Activated CD4-positive, alpha-beta T cell treated with anti-CD3 and anti-CD28 coated beads, Interleukin-2, amount 50 U/mL, for 24 hours (primary cell): ENCODE results near the gene MTUS2.

Source experiments
- DNase-seq, 2 donors: peaks; one replicate each; pipeline ENCODE4 v3.0.0-alpha.2; 2020; ENCODE audit warnings: low read depth in 1 of 2, low spot score in 1 of 2

Gene MTUS2

GRCh38 chr13:29537736-29538651 lies 717.9 kb downstream of the MTUS2 start:
- no peak for DNase-seq

- DNase-seq = no peak
Measured at GRCh38 chr13:29538652-29539040, 718.5 kb downstream of the MTUS2 start.

GRCh38 chr13:29539856-29540255 lies 719.7 kb downstream of the MTUS2 start:
- no peak for DNase-seq

- no peak for DNase-seq
Measured at GRCh38 chr13:29540334-29540733, 720.2 kb downstream of the MTUS2 start.

GRCh38 chr13:29540799-29541198 lies 720.7 kb downstream of the MTUS2 start:
- no peak for DNase-seq

GRCh38 chr13:29541400-29541799 lies 721.3 kb downstream of the MTUS2 start:
- no peak for DNase-seq

- no peak for DNase-seq
Measured at GRCh38 chr13:29542381-29542780, 722.2 kb downstream of the MTUS2 start.

GRCh38 chr13:29543230-29544215 lies 723.4 kb downstream of the MTUS2 start:
- peak; percentile 16 to 34 for DNase-seq

- no peak for DNase-seq
Measured at GRCh38 chr13:29545988-29546387, 725.8 kb downstream of the MTUS2 start.

- DNase-seq = no peak
Measured at GRCh38 chr13:29546662-29547061, 726.5 kb downstream of the MTUS2 start.

- no peak for DNase-seq
Measured at GRCh38 chr13:29547153-29547552, 727.0 kb downstream of the MTUS2 start.

GRCh38 chr13:29548722-29549121 lies 728.6 kb downstream of the MTUS2 start:
- DNase-seq = no peak

GRCh38 chr13:29550430-29550988 lies 730.4 kb downstream of the MTUS2 start:
- no peak for DNase-seq

- no peak for DNase-seq
Measured at GRCh38 chr13:29551214-29551613, 731.1 kb downstream of the MTUS2 start.
